ENCODE measurements around the gene TAS2R20. TPM values are rescaled to one million over a fixed set of nuclear protein-coding genes. Genes with fewer than 3 reads are reported as not detected.
"Not testable (repeated sequence)": the region's sequence is repeated elsewhere in the genome, so short reads cannot be mapped to it uniquely, and the experiment has no call there.

Gene TAS2R20, protein sequence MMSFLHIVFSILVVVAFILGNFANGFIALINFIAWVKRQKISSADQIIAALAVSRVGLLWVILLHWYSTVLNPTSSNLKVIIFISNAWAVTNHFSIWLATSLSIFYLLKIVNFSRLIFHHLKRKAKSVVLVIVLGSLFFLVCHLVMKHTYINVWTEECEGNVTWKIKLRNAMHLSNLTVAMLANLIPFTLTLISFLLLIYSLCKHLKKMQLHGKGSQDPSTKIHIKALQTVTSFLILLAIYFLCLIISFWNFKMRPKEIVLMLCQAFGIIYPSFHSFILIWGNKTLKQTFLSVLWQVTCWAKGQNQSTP
- 0.62 TPM in 1 of 2 replicates, not detected in the other for total RNA-seq (2014; rRNA removed; shearing (Covaris generic))

- DNase-seq (ENCODE audit: low spot score) = no peak
These were observed at the start of gene TAS2R20 for GRCh38 chr12:10998204-10998603. Gene TAS2R20 (minus strand): TSS chr12:10998304. CDS start chr12:10997875, 429 bp downstream.

DNA sequence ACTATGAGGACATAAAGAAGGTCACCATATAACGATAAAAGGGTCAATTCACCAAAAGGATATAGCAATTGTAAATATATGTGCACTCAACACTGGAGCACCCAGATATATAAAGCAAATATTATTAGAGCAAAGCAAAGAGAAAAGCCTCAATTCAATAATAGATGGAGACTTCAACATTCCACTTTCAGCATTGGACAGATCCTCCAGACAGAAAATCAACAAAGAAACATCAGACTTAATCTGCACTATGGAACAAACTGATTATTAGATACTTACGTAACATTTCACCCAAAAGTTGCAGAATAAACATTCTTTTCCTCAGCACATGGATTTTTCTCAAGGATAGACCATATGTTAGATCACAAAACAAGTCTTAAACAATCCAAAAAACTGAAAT lies 43.3 kb upstream of the TAS2R20 start:
- DNase-seq (ENCODE audit: low spot score) = not testable (repeated sequence)

DNA sequence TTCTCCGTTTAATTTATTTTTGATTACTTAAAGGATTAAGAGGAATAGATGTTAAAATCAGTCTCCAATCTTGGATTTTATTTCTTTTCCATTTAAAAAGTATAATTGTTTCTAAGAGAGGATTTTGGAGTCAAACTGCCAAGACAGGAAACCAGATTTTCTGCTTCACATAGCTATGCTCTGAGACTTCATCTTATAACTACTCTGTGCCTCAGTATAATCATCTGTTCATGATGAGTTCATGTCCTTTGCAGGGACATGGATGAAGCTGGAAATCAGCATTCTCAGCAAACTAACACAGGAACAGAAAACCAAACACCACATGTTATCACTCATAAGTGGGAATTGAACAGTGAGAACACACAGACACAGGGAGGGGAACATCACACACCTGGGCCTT lies 42.1 kb upstream of the TAS2R20 start:
- DNase-seq (ENCODE audit: low spot score) = no peak

DNA sequence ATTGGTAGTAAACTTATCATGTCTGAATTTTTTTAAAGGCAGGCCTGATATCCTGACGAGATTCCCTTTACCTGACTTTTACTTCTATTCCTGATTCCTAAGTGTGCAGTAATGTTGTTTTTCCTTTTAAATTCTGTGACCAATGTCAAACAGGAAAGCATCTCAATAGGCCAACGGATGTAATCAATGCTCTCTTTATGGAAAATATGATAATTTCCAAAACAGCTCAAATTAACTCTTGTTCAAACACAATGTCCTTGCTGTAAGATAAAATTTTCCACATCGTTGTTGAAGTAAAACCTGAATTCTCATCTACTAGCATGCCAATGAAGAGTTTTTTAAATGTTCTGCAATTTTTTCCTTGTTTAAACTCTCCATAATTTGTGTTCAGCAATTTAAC lies 41.1 kb upstream of the TAS2R20 start:
- DNase-seq (ENCODE audit: low spot score) = no peak

- DNase-seq (ENCODE audit: low spot score) = not testable (repeated sequence)
These were observed 35.9 kb upstream of the TAS2R20 start for GRCh38 chr12:11033959-11034358.

DNA sequence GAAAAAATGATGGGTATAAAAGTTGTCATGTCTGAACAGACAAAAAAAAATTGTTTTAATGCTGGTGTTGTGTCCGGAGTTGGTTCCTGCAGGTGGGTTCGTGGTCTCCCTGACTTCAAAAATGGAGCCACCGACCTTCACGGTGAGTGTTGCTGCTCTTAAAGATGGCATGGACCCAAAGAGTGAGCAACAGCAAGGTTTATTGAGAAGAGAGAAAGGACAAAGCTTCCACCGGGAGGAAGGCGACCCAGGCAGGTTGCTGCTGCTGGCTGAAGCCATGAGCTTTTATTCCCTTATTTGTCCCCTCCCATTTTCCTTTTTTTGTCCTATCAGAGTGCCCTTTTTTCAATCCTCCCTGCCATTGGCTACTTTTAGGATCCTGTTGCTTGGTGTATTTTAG lies 33.2 kb upstream of the TAS2R20 start, which contains the start of gene TAS2R31:
Gene TAS2R31 (minus strand): TSS at position 101 of the 400 bp plus-strand sequence. CDS start 72 bp downstream, at position 29.
- no peak for DNase-seq (ENCODE audit: low spot score)

DNA sequence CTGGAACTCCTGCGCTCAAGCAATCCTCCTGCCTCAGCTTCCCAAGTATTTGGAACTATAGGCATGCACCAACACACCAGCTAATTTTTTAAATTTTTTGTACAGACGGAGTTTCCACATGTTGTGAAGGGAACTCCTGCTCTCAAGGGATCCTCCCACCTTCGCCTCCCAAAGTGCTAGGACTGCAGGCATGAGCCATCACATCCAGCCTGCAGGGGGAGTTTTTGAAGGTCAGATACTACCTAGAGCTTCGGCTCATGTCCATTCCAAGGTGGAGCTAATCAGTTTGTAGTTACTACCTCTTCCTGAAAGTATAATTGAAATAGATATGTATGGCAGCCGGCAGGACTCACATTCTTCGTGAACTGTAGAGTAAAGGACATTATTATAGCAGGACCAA lies 28.0 kb upstream of the TAS2R20 start:
- DNase-seq (ENCODE audit: low spot score) = no peak

- DNase-seq (ENCODE audit: low spot score) = no peak
These were observed 25.3 kb upstream of the TAS2R20 start for GRCh38 chr12:11023387-11023786.

GRCh38 chr12:11022520-11022919 lies 24.4 kb upstream of the TAS2R20 start, which contains the start of gene TAS2R19:
Gene TAS2R19 (minus strand): TSS chr12:11022620. CDS start chr12:11022571, 49 bp downstream.
- DNase-seq (ENCODE audit: low spot score) = no peak

DNA sequence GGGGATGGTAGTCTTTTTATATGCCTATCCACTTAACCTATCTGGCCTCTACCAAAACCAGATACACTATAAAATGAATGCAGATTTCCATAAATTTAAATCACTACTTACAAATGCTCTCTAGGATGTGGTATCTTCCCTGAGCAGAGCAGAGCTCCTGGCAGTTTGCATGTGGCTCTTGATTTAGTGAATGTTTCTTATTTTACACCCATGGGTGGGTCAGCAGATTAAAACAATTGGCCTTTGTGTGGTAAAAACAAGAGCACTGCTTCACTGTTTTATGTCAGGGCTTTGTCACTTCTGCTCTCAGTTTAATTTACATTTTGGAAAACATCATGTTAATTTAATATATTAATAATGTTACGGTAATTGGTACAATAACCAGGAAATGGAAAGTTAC lies 18.8 kb upstream of the TAS2R20 start:
- no peak for DNase-seq (ENCODE audit: low spot score)

DNA sequence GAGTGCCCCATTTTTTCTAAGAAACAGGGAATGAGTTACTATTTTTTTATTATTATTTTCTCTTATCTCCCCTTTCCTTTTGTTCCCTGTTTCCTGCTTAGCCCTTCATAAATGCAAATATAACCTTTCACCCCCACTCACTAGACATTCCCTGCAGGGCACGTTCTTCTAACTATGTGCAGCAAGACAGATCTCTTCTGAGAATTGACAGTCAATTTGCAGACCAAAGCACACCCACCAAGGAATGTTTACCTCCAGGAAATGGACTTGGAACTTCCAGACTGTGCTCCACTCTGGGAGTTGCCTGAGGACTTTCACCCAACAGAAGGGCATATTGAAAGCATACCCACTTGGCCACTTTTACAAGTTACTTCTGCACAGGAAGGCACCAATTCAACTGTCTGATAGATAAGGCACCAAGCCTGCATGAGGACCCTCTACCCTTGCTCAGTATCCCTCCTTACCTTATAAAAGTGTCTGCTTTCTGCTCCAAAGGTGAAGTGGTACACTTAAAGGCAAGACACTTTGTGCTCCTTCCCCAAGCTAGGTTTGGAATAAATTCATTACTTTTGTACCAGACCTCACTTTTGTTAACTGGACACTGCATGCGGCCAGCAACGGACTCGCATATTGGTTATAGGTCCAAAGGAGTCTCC lies 17.8 kb upstream of the TAS2R20 start:
- DNase-seq (ENCODE audit: low spot score) = no peak

DNA sequence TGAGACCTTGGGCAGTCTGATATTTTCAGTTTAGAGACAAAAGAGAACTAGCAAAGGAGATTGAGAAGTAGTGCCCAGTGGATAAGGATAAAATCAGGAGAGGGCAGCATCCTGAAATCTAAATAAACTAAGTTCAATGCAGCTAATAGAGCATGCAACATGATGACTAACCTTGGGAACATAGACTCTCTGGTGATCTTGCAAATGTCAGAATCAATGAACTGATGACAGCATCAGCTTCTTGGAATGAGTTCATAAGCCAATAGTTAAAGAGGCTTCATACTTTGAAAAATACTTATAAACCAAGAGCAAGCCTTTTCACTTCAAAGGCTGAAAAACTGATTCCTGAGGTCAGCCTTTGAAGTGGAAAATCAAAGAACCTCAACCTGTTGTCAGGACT lies 16.1 kb upstream of the TAS2R20 start:
- no peak for DNase-seq (ENCODE audit: low spot score)

DNA sequence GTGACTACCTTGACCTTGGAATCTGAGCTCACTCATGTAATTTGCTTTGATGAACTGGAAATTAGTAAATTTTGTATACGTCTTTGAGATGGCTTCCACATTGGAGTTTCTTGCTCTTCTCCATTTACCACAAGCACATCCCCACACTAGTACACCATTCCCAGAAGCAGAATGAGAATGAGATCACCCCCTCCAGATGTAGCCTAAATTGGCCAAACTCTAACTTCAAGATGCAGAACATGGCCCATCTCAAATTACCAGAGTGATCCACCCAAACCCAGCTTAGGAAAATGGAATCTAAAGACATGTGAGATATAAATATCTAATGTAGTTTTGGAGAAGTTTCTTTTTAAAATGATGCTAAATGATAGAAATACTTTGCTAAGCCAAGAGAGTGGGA lies 9.5 kb upstream of the TAS2R20 start:
- DNase-seq (ENCODE audit: low spot score) = no peak

DNA sequence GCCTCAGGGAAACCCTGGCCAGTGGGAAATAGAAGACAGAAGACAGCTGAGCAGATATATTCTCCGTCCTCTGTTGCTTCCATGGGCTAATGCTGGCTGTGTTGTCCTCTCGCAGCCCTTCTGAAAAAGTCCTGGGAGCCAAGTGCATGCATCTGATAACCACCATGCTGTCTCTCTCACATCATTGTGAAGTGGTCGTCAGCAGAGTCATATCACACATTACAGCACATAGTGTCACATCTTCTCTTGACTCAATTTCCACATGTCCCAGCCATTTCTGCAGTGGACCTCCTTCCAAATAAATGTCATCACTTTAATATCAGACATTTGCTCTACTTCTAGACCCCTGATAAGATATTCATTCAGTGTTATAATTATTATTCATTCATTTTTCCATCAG lies 3.8 kb downstream of the TAS2R20 start:
- no peak for DNase-seq (ENCODE audit: low spot score)

- no peak for DNase-seq (ENCODE audit: low spot score)
These were observed 9.0 kb downstream of the TAS2R20 start for GRCh38 chr12:10989107-10989506.

GRCh38 chr12:10986812-10987211 lies 11.3 kb downstream of the TAS2R20 start, which contains the start of gene TAS2R50:
Gene TAS2R50 (minus strand): TSS chr12:10986912. CDS start chr12:10986860, 52 bp downstream.
- DNase-seq (ENCODE audit: low spot score) = no peak

GRCh38 chr12:10982244-10982643 lies 15.9 kb downstream of the TAS2R20 start:
- DNase-seq (ENCODE audit: low spot score) = no peak

DNA sequence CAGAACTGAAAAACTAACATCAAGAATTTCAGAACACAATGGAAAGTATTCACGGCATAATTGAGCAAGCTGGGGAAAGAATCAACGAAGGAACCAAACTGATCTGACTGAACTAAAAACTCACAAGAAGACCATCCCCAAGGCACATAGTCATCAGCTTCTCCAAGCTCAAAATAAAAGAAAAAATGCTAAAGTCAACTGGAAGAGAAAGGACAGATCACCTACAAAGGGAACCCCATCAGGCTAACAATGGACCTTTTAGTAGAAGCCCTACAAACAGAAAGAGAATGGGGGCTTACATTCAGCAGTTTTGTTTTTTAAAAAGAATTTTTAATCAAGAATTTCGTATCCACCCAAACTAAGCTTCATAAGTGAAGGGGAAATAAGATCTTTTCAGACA lies 23.1 kb downstream of the TAS2R20 start:
- no peak for DNase-seq (ENCODE audit: low spot score)

- DNase-seq (ENCODE audit: low spot score) = peak; percentile 78
These were observed 29.2 kb downstream of the TAS2R20 start for GRCh38 chr12:10968765-10969456.

DNA sequence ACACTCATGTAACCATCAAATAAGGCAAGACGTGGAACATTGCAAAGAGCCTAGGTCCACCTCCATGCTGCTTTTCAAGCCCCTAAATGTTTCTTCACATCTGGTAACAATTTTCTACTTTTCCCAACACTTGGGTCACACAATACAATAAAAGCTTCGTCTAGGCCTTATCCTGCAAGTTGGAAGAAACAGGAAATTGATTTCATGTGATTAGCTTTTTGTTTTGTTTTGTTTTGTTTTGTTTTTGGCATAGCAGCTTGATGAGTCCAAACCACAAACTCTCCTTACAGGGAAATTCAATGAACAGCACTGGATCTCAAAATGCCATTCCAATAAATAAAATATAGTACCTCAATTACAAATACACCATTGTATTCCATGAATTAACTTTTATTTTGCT lies 30.7 kb downstream of the TAS2R20 start:
- DNase-seq (ENCODE audit: low spot score) = peak; percentile 82

GRCh38 chr12:10966314-10966713 lies 31.8 kb downstream of the TAS2R20 start:
- DNase-seq (ENCODE audit: low spot score) = no peak

DNA sequence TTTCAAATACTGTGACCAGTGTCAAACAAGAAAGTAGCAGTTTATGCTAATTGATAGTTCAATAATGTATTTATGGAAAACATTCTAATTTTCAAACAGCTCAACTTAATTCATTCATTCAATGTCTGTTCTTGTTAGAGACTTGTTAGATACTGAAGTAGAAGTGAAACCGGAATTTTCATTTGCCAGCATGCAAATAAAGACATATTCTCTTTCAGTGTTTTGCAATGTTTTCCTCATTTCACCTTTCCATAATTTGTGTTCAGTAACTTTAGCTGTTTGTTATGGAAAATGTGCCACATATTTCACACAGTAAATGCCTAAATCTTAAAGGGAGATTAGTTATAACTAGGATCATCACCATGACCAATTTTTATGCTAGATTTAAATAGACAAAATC lies 32.6 kb downstream of the TAS2R20 start:
- DNase-seq (ENCODE audit: low spot score) = no peak

All from H4 (cell line).